Transverse colon (tissue), 4 donors: ENCODE data around the gene CEMP1.

Experiments used
- EP300 ChIP-seq: sonication (generic); formaldehyde crosslinking; IDR thresholded peaks from one replicate; pipeline ENCODE4 v1.6.1; 2017; ENCODE audit warnings: antibody characterized with exemption, low read depth
- POLR2A ChIP-seq: fragments of 450-650 bp; IDR thresholded peaks from one replicate; pipeline ENCODE4 v1.6.1; 2016; ENCODE audit warnings: antibody characterized with exemption, mild to moderate bottlenecking, moderate library complexity
- POLR2AphosphoS5 ChIP-seq, 3 donors: sonication (generic); formaldehyde crosslinking; IDR thresholded peaks; one replicate each; pipeline ENCODE4 v1.6.1; 2016; ENCODE audit warnings: antibody characterized with exemption in 3 of 3
- TF ChIP-seq, protein P1 (sequence below), 5 experiments: fragments of 200-600 bp in 3 of 5; fragments of 450-650 bp in 2 of 5; sonication (generic) in 3 of 5; IDR thresholded peaks; 1 replicate in 2 of 5; 2 replicates in 3 of 5; pipeline ENCODE4 v1.5.1; 2016 to 2017; ENCODE audit warnings: antibody characterized with exemption in 5 of 5, inconsistent platforms in 3 of 5, mild to moderate bottlenecking in 2 of 5, moderate library complexity in 1 of 5

DNA sequence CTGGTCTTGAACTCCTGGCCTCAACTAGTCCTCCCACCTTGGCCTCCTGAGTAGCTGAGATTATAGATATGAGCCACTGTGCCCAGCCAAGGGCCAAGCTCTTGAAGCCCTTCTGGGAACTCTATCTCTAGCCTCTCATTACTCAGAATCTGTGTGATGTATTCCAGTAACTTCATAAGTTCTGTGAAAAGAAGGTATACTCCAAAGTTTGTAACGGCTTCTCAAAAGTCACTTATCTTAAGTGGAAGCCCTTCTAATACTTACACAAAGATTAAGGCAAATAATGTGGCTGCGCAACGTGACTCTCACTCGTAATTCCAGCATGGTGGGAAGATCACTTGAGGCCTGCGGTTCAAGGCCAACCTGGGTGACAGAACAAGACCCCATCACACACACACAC lies 36.6 kb downstream of the CEMP1 start:
- no peak for TF ChIP-seq EP300
- TF ChIP-seq, protein P1, sequence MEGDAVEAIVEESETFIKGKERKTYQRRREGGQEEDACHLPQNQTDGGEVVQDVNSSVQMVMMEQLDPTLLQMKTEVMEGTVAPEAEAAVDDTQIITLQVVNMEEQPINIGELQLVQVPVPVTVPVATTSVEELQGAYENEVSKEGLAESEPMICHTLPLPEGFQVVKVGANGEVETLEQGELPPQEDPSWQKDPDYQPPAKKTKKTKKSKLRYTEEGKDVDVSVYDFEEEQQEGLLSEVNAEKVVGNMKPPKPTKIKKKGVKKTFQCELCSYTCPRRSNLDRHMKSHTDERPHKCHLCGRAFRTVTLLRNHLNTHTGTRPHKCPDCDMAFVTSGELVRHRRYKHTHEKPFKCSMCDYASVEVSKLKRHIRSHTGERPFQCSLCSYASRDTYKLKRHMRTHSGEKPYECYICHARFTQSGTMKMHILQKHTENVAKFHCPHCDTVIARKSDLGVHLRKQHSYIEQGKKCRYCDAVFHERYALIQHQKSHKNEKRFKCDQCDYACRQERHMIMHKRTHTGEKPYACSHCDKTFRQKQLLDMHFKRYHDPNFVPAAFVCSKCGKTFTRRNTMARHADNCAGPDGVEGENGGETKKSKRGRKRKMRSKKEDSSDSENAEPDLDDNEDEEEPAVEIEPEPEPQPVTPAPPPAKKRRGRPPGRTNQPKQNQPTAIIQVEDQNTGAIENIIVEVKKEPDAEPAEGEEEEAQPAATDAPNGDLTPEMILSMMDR (IDR thresholded peaks at IDR 0.05): no peak
- no peak for TF ChIP-seq POLR2A
- TF ChIP-seq POLR2AphosphoS5 (IDR thresholded peaks at IDR 0.05): no peak
